Stomach smooth muscle (tissue), 2 donors: ENCODE measurements around the gene RAD51B.

ENCODE experiments used
- H3K27ac ChIP-seq: one replicate; pipeline ENCODE4 v1.7.0; 2013; ENCODE audit warnings: mild to moderate bottlenecking, low read length, inconsistent platforms
- H3K27me3 ChIP-seq, 2 donors: one replicate each; pipeline ENCODE4 v1.7.0; 2013; ENCODE audit warnings: low read length in 2 of 2; ENCODE audit not compliant: insufficient read depth in 2 of 2, control insufficient read depth in 1 of 2
- H3K36me3 ChIP-seq, 2 donors: one replicate each; pipeline ENCODE4 v1.7.0; 2013; ENCODE audit warnings: low read length in 2 of 2; ENCODE audit not compliant: control insufficient read depth in 2 of 2, insufficient read depth in 2 of 2
- H3K4me1 ChIP-seq: one replicate; pipeline ENCODE4 v1.7.0; 2013; ENCODE audit warnings: low read length; ENCODE audit not compliant: control insufficient read depth, insufficient read depth
- H3K4me3 ChIP-seq, 2 donors: one replicate each; pipeline ENCODE4 v1.7.0; 2013; ENCODE audit warnings: low read length in 2 of 2
- H3K9ac ChIP-seq, 2 donors: one replicate each; pipeline ENCODE4 v1.7.0; 2013; ENCODE audit warnings: low read length in 2 of 2, mild to moderate bottlenecking in 1 of 2
- H3K9me3 ChIP-seq, 2 donors: one replicate each; pipeline ENCODE4 v1.7.0; 2013; ENCODE audit warnings: low read length in 2 of 2; ENCODE audit not compliant: control insufficient read depth in 2 of 2
- donor health status: healthy.
- donor health status: Pancreatic carcinoma.

RAD51B gene

DNA sequence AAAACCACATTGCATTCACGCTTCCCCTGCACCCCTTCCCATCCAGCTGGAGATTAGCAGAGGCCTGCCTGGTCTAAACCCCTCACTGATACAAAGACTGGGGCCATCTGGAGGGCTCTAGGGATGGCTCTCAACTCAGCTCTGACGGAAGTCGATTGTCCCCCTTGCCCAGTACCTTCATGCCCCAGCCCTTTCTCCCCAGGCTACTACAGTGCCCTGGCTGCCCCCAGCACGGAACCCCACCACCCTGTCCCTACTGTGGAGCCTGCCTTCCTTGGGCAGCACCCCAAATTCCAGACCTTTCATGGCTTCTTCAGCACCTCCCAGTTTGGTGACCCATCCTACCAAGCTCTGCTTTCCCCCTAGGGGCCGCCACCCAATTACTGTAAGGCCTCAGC, 947.7 kb downstream of the RAD51B start:
- peaks cover 6% of the 10 kb centered on the region for H3K4me1 ChIP-seq
- H3K9ac ChIP-seq = no peak overlapping the region
- no peaks in the 10 kb centered on the region for H3K27me3 ChIP-seq

GRCh38 chr14:68768316-68768715, 948.7 kb downstream of the RAD51B start:
- H3K27ac ChIP-seq = no peak overlapping the region
- H3K27me3 ChIP-seq = no peaks in the 10 kb centered on the region
- H3K9ac ChIP-seq = no peak overlapping the region
- H3K4me3 ChIP-seq = no peak overlapping the region
- no peaks in the 10 kb centered on the region for H3K9me3 ChIP-seq
- H3K4me1 ChIP-seq = peaks cover 3% of the 10 kb centered on the region
- no peaks in the 10 kb centered on the region for H3K36me3 ChIP-seq

More for the DNA sequence above, 947.7 kb downstream of the RAD51B start:
- H3K4me3 ChIP-seq = no peak overlapping the region
- no peak overlapping the region for H3K27ac ChIP-seq
- H3K36me3 ChIP-seq = no peaks in the 10 kb centered on the region
- no peaks in the 10 kb centered on the region for H3K9me3 ChIP-seq

- H3K27me3 ChIP-seq = no peaks in the 10 kb centered on the region
- no peaks in the 10 kb centered on the region for H3K4me1 ChIP-seq
- H3K4me3 ChIP-seq = no peak overlapping the region
- H3K9me3 ChIP-seq = peaks cover 0 to 2% of the 10 kb centered on the region in 2 donors
- no peak overlapping the region for H3K27ac ChIP-seq
- no peak overlapping the region for H3K9ac ChIP-seq
- no peaks in the 10 kb centered on the region for H3K36me3 ChIP-seq
Measured at GRCh38 chr14:68770051-68770450, 950.5 kb downstream of the RAD51B start.

GRCh38 chr14:68770553-68771286, 951.1 kb downstream of the RAD51B start:
- H3K27me3 ChIP-seq = no peaks in the 10 kb centered on the region
- no peak overlapping the region for H3K27ac ChIP-seq
- peaks cover 0 to 8% of the 10 kb centered on the region in 2 donors for H3K9me3 ChIP-seq
- H3K4me3 ChIP-seq = no peak overlapping the region
- no peaks in the 10 kb centered on the region for H3K4me1 ChIP-seq
- H3K9ac ChIP-seq = no peak overlapping the region
- H3K36me3 ChIP-seq = no peaks in the 10 kb centered on the region

GRCh38 chr14:68771631-68772030, 952.1 kb downstream of the RAD51B start:
- Histone ChIP-seq H3K27ac (no peak overlapping the region), H3K36me3 (no peaks in the 10 kb centered on the region), H3K9ac (no peak overlapping the region), H3K9me3 (peaks cover 0 to 8% of the 10 kb centered on the region in 2 donors), H3K4me3 (no peak overlapping the region), H3K27me3 (no peaks in the 10 kb centered on the region), H3K4me1 (no peaks in the 10 kb centered on the region)

DNA sequence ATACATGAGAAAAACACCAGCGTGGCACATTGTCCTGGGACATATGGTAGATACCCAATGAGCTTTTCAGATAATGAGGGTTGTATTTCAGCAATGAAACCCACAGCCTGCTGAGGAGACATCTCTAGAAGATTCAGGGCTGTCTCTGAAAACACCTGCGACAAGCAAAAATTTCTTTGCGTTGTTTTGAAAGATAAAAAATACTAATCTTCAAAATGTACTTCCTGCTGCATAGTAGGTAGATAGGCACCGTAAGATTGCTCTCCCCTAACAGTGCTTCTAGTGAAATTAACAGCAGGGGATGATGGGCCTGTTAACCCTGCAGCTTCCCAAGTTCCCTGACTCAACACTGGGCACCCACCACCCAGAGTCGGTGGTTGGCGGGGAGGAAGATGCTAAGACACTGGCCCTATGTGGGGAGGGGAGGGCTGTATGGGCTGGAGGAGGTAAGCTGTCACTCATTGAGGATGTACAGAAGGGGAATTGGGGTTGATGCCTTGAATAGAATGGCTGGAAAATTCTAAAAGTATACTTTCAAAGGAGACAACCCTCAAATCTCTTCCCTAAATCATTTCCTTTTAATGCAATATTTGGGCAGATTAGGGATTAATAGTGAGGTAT, 953.3 kb downstream of the RAD51B start:
- H3K36me3 ChIP-seq = no peaks in the 10 kb centered on the region
- H3K9ac ChIP-seq = no peak overlapping the region
- no peaks in the 10 kb centered on the region for H3K27me3 ChIP-seq
- H3K4me1 ChIP-seq = no peaks in the 10 kb centered on the region
- H3K9me3 ChIP-seq = peaks cover 0 to 8% of the 10 kb centered on the region in 2 donors
- H3K27ac ChIP-seq = no peak overlapping the region
- H3K4me3 ChIP-seq = no peak overlapping the region

GRCh38 chr14:68774771-68775613, 955.4 kb downstream of the RAD51B start:
- H3K9me3 ChIP-seq = peaks cover 0 to 8% of the 10 kb centered on the region in 2 donors
- H3K4me3 ChIP-seq = no peak overlapping the region
- H3K36me3 ChIP-seq = no peaks in the 10 kb centered on the region
- H3K27me3 ChIP-seq = no peaks in the 10 kb centered on the region
- H3K4me1 ChIP-seq = peaks cover 4% of the 10 kb centered on the region
- no peak overlapping the region for H3K27ac ChIP-seq
- no peak overlapping the region for H3K9ac ChIP-seq

GRCh38 chr14:68775614-68776126, 956.1 kb downstream of the RAD51B start:
- no peak overlapping the region for H3K4me3 ChIP-seq
- H3K9me3 ChIP-seq = peaks cover 0 to 8% of the 10 kb centered on the region in 2 donors
- no peaks in the 10 kb centered on the region for H3K27me3 ChIP-seq
- H3K27ac ChIP-seq = no peak overlapping the region
- H3K9ac ChIP-seq = no peak overlapping the region
- peaks cover 11% of the 10 kb centered on the region for H3K4me1 ChIP-seq
- H3K36me3 ChIP-seq = no peaks in the 10 kb centered on the region

- H3K27me3 ChIP-seq = no peaks in the 10 kb centered on the region
- H3K9me3 ChIP-seq = peaks cover 0 to 8% of the 10 kb centered on the region in 2 donors
- no peaks in the 10 kb centered on the region for H3K36me3 ChIP-seq
- H3K9ac ChIP-seq = no peak overlapping the region
- H3K4me3 ChIP-seq = no peak overlapping the region
- peaks cover 27% of the 10 kb centered on the region for H3K4me1 ChIP-seq
- no peak overlapping the region for H3K27ac ChIP-seq
Measured at GRCh38 chr14:68777644-68778043, 958.1 kb downstream of the RAD51B start.
